Measurements from ENCODE around the gene ANKRD12. TPM values are rescaled to one million over a fixed set of nuclear protein-coding genes. Genes with fewer than 3 reads are reported as not detected.

Gene ANKRD12
- total and polyA plus RNA-seq, 2 experiments from 2014 or later, result 23.9 to 92.4 TPM

DNA sequence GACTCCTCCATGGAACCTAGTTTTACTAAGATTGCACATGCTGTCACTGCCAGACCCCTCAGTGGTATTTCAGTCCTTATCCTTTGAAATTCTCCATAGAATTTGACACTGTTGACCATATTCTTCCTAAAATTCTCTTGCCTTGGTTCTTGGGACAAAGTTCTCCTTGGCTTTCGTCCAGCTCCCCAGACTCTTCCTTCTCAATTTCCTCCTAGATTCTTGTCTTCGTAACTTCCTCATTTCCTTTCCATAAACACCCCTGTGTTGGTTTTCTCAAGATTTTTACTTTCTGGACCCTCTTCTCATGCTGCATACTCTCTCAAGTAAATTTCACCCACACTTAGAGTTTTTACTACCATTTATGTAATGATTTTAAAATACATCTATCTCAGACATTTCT lies 101.4 kb downstream of the ANKRD12 start (continued):
- TF ChIP-seq EZH2 (IDR thresholded peaks at IDR 0.05; ENCODE audit: low read depth, unreplicated experiment) (no peak), JUNB (IDR thresholded peaks at IDR 0.05; ENCODE audit: unreplicated experiment) (no peak), EZH2phosphoT487 (IDR thresholded peaks at IDR 0.05; ENCODE audit: unreplicated experiment) (no peak), POLR2AphosphoS5 (IDR thresholded peaks at IDR 0.05; ENCODE audit: low read depth) (no peak)
- TF ChIP-seq, protein P1, sequence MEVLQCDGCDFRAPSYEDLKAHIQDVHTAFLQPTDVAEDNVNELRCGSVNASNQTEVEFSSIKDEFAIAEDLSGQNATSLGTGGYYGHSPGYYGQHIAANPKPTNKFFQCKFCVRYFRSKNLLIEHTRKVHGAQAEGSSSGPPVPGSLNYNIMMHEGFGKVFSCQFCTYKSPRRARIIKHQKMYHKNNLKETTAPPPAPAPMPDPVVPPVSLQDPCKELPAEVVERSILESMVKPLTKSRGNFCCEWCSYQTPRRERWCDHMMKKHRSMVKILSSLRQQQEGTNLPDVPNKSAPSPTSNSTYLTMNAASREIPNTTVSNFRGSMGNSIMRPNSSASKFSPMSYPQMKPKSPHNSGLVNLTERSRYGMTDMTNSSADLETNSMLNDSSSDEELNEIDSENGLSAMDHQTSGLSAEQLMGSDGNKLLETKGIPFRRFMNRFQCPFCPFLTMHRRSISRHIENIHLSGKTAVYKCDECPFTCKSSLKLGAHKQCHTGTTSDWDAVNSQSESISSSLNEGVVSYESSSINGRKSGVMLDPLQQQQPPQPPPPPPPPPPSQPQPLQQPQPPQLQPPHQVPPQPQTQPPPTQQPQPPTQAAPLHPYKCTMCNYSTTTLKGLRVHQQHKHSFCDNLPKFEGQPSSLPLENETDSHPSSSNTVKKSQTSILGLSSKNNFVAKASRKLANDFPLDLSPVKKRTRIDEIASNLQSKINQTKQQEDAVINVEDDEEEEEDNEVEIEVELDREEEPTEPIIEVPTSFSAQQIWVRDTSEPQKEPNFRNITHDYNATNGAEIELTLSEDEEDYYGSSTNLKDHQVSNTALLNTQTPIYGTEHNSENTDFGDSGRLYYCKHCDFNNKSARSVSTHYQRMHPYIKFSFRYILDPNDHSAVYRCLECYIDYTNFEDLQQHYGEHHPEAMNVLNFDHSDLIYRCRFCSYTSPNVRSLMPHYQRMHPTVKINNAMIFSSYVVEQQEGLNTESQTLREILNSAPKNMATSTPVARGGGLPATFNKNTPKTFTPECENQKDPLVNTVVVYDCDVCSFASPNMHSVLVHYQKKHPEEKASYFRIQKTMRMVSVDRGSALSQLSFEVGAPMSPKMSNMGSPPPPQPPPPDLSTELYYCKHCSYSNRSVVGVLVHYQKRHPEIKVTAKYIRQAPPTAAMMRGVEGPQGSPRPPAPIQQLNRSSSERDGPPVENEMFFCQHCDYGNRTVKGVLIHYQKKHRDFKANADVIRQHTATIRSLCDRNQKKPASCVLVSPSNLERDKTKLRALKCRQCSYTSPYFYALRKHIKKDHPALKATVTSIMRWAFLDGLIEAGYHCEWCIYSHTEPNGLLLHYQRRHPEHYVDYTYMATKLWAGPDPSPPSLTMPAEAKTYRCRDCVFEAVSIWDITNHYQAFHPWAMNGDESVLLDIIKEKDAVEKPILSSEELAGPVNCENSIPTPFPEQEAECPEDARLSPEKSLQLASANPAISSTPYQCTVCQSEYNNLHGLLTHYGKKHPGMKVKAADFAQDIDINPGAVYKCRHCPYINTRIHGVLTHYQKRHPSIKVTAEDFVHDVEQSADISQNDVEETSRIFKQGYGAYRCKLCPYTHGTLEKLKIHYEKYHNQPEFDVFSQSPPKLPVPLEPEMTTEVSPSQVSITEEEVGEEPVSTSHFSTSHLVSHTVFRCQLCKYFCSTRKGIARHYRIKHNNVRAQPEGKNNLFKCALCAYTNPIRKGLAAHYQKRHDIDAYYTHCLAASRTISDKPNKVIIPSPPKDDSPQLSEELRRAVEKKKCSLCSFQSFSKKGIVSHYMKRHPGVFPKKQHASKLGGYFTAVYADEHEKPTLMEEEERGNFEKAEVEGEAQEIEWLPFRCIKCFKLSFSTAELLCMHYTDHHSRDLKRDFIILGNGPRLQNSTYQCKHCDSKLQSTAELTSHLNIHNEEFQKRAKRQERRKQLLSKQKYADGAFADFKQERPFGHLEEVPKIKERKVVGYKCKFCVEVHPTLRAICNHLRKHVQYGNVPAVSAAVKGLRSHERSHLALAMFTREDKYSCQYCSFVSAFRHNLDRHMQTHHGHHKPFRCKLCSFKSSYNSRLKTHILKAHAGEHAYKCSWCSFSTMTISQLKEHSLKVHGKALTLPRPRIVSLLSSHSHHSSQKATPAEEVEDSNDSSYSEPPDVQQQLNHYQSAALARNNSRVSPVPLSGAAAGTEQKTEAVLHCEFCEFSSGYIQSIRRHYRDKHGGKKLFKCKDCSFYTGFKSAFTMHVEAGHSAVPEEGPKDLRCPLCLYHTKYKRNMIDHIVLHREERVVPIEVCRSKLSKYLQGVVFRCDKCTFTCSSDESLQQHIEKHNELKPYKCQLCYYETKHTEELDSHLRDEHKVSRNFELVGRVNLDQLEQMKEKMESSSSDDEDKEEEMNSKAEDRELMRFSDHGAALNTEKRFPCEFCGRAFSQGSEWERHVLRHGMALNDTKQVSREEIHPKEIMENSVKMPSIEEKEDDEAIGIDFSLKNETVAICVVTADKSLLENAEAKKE (CRISPR knock-in tag; IDR thresholded peaks at IDR 0.05), result no peak

DNA sequence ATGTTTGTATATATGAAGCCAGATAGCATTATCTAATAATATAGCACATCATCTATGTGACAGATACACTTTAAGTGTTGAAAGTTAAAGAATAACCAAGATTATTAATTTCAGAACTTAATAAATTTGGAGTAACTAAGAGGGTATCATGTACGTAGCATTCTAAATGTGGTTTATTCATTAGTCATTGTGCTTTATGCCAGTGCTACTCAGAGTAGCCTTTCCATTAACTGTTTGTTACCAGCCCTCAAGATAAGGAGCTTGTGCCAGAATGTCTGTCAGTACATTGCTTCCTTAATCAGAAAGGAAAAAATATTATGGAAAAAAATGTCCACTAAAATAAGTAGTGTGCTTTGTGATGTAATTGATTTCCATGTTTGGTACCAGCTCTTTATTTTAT lies 103.1 kb downstream of the ANKRD12 start:
- Histone ChIP-seq H2AFZ (no peak overlapping the region), H3K4me3 (no peak overlapping the region), H4K20me1 (replicated peaks; ENCODE audit: insufficient read depth) (no peaks in the 10 kb centered on the region), H3K27me3 (ENCODE audit: insufficient read depth) (no peaks in the 10 kb centered on the region), H3F3A (replicated peaks; ENCODE audit: low read depth) (no peaks in the 10 kb centered on the region), H3K36me3 (ENCODE audit: insufficient read depth) (no peaks in the 10 kb centered on the region), H3K9me2 (ENCODE audit: insufficient read depth) (no peaks in the 10 kb centered on the region), H3K79me2 (replicated peaks; ENCODE audit: insufficient read depth) (no peaks in the 10 kb centered on the region), H3K4me1 (ENCODE audit: insufficient read depth) (peaks cover 29% of the 10 kb centered on the region), H3K4me2 (no peak overlapping the region), H3K27ac (ENCODE audit: low read depth) (no peak overlapping the region)
- Mint-ChIP-seq H3K27me3 (ENCODE audit: insufficient read depth, low read depth, poor library complexity) (no peaks in the 10 kb centered on the region), H3K27ac (no peak overlapping the region), H3K4me3 (no peak overlapping the region), H3K9me3 (no peaks in the 10 kb centered on the region), H3K36me3 (ENCODE audit: low read depth) (peaks cover 6% of the 10 kb centered on the region; the same call in 2 of the 3 replicates), H3K4me1 (peaks cover 30% of the 10 kb centered on the region)
- TF ChIP-seq, protein P1 (CRISPR knock-in tag; IDR thresholded peaks at IDR 0.05), result no peak
- TF ChIP-seq POLR2AphosphoS5 (IDR thresholded peaks at IDR 0.05; ENCODE audit: low read depth) (no peak), ZNF331 (CRISPR knock-in tag; IDR thresholded peaks at IDR 0.05; ENCODE audit: low read depth) (no peak), STAT1 (IDR thresholded peaks at IDR 0.05; ENCODE audit: unreplicated experiment) (no peak)
- ATAC-seq (no peak), DNase-seq (ENCODE audit: low spot score) (no peak)
